T-helper 2 cell treated with Interferon-gamma antibody and Interleukin-4, amounts not matched to agents 5 μg/mL and 100 μg/mL, for 36 hours (primary cell): ENCODE results near the gene EXOC4.

Experiments
- DNase-seq: peaks from one replicate; pipeline ENCODE4 v3.0.0; 2021; ENCODE audit warnings: low spot score
- H3K27ac Mint-ChIP-seq: one replicate; pipeline ENCODE4 v1.8.0; 2021; ENCODE audit warnings: mild to moderate bottlenecking, mixed read lengths
- H3K27me3 Mint-ChIP-seq: one replicate; pipeline ENCODE4 v1.8.0; 2021; ENCODE audit warnings: low read depth, mixed read lengths
- H3K36me3 Mint-ChIP-seq: one replicate; pipeline ENCODE4 v1.8.0; 2021; ENCODE audit warnings: low read depth, mixed read lengths
- H3K4me1 Mint-ChIP-seq: one replicate; pipeline ENCODE4 v1.8.0; 2021; ENCODE audit warnings: low read depth, mixed read lengths
- H3K4me3 Mint-ChIP-seq: one replicate; pipeline ENCODE4 v1.8.0; 2022; ENCODE audit warnings: mild to moderate bottlenecking, moderate library complexity, mixed read lengths
- H3K9me3 Mint-ChIP-seq: one replicate; pipeline ENCODE4 v1.8.0; 2021; ENCODE audit warnings: mixed read lengths

Gene EXOC4

GRCh38 chr7:134101716-134102115 lies 848.8 kb downstream of the EXOC4 start:
- no peaks in the 10 kb centered on the region for H3K27me3 Mint-ChIP-seq
- H3K36me3 Mint-ChIP-seq, result no peaks in the 10 kb centered on the region
- H3K4me1 Mint-ChIP-seq, result no peaks in the 10 kb centered on the region
- no peak overlapping the region for H3K27ac Mint-ChIP-seq
- H3K9me3 Mint-ChIP-seq, result no peaks in the 10 kb centered on the region
- no peak for DNase-seq
- no peak overlapping the region for H3K4me3 Mint-ChIP-seq

DNA sequence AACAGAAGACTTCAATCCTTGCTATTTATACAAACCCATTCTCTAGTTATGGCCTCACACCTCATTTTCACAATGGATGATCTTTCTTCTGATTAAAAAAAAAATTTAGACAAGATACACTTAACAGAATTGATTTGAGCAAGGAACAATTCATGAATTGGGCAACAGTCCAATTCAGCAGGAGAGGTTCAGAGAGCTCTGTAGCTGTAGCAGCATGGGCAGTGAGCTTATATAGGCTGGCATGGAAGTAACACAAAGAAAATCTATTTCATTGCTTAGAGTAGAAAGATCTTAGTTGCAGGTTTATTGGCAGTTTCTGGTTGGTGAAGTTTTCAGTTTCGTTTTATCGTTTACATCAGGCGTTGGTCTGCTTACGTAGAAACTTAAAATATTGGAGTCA lies 851.3 kb downstream of the EXOC4 start:
- Mint-ChIP-seq H3K27me3 (no peaks in the 10 kb centered on the region), H3K36me3 (no peaks in the 10 kb centered on the region), H3K27ac (no peak overlapping the region), H3K4me1 (no peaks in the 10 kb centered on the region), H3K9me3 (no peaks in the 10 kb centered on the region), H3K4me3 (no peak overlapping the region)
- no peak for DNase-seq

DNA sequence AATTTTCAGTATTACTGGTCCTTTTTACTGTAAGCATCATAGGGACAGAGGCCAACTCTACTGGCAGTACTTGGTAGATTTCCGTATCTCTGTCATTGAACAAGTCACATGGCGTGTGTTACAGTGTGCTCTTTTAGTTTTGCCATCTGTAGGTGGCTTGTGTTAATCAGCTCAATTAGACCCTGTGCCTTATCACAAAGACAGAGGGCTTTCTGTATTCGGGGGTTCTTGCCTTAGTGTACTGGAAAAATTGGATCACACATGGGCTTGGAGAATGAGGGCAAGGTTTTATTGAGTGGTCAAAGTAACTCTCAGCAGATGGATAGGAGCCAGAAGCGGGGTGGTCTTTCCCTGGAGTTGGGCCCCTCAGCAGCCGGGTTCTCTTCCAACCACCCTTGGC lies 853.0 kb downstream of the EXOC4 start:
- no peaks in the 10 kb centered on the region for H3K27me3 Mint-ChIP-seq
- H3K4me1 Mint-ChIP-seq, result no peaks in the 10 kb centered on the region
- H3K4me3 Mint-ChIP-seq, result no peak overlapping the region
- H3K27ac Mint-ChIP-seq, result no peak overlapping the region
- no peaks in the 10 kb centered on the region for H3K9me3 Mint-ChIP-seq
- DNase-seq, result no peak
- H3K36me3 Mint-ChIP-seq, result no peaks in the 10 kb centered on the region

DNA sequence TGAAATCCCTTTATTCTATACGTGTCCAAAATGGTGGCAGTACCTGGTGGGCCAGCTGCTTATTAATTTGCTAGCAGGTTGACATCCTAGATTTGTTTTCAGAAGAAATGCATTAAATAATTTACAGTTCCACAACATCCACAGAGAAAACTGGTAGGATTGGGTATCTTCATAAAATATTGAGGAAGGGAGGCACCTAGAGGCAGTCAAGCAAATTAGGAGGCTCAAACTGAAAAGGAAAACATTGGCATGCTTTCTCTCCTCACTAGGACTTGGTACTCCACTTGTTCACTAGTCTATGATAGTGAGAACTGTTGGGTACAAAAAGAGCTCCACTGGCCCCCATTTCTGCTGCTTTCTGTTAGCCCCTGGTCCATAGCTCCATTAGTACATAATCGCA lies 855.9 kb downstream of the EXOC4 start:
- Mint-ChIP-seq H3K4me3 (no peak overlapping the region), H3K4me1 (no peaks in the 10 kb centered on the region), H3K36me3 (no peaks in the 10 kb centered on the region), H3K27ac (no peak overlapping the region), H3K27me3 (peaks cover 3% of the 10 kb centered on the region), H3K9me3 (no peaks in the 10 kb centered on the region)
- DNase-seq, result no peak

GRCh38 chr7:134113655-134114054 lies 860.8 kb downstream of the EXOC4 start:
- Mint-ChIP-seq H3K27me3 (peaks cover 3% of the 10 kb centered on the region), H3K36me3 (no peaks in the 10 kb centered on the region), H3K27ac (no peak overlapping the region), H3K4me1 (no peaks in the 10 kb centered on the region), H3K4me3 (no peak overlapping the region), H3K9me3 (no peaks in the 10 kb centered on the region)
- DNase-seq, result no peak

DNA sequence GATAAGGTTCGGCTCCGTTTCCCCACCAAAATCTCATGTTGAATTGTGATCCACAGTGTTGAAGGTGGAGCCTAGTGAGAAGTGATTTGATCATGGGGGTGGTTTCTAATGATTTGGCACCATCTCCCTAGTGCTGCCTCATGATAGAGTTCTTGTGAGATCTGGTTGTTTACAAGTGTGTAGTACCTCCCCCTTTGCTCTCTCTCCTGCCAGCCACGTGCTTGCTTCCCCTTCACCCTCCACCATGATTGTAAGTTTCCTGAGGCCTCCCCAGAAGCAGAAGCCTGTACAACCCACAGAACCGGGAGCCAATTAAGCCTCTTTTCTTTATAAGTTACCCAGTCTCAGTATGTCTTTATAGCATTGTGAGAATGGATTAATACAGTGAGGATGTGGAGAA lies 862.1 kb downstream of the EXOC4 start:
- no peak overlapping the region for H3K4me3 Mint-ChIP-seq
- DNase-seq, result no peak
- no peaks in the 10 kb centered on the region for H3K4me1 Mint-ChIP-seq
- H3K36me3 Mint-ChIP-seq, result no peaks in the 10 kb centered on the region
- no peak overlapping the region for H3K27ac Mint-ChIP-seq
- H3K9me3 Mint-ChIP-seq, result no peaks in the 10 kb centered on the region
- H3K27me3 Mint-ChIP-seq, result peaks cover 3% of the 10 kb centered on the region
